Smooth muscle cell of the brain vasculature (primary cell): ENCODE measurements around the gene CLEC16A.

Source experiments
- DNase-seq: peaks from one replicate; pipeline ENCODE4 v3.0.0-alpha.2; 2012; ENCODE audit warnings: low read depth, low spot score

The CLEC16A gene

GRCh38 chr16:11118479-11118878 is 174.1 kb downstream of the CLEC16A start:
- DNase-seq, result no peak

GRCh38 chr16:11121083-11121608 is 176.8 kb downstream of the CLEC16A start:
- no peak for DNase-seq

GRCh38 chr16:11121914-11122692 is 177.7 kb downstream of the CLEC16A start:
- DNase-seq, result no peak

- no peak for DNase-seq
Observed at GRCh38 chr16:11123666-11124065, 179.3 kb downstream of the CLEC16A start.

- no peak for DNase-seq
Observed at GRCh38 chr16:11125936-11126335, 181.6 kb downstream of the CLEC16A start.

- DNase-seq, result no peak
Observed at GRCh38 chr16:11126399-11127054, 182.2 kb downstream of the CLEC16A start.

GRCh38 chr16:11127610-11128195 is 183.3 kb downstream of the CLEC16A start:
- DNase-seq, result no peak

- DNase-seq, result no peak
Observed at GRCh38 chr16:11128211-11129141, 184.1 kb downstream of the CLEC16A start.

- peak; percentile 46 for DNase-seq
Observed at GRCh38 chr16:11129378-11129781, 185.0 kb downstream of the CLEC16A start.

- no peak for DNase-seq
Observed at GRCh38 chr16:11130978-11131665, 186.8 kb downstream of the CLEC16A start.

- DNase-seq, result no peak
Observed at GRCh38 chr16:11131706-11132105, 187.3 kb downstream of the CLEC16A start.

- peak; percentile 79 for DNase-seq
Observed at GRCh38 chr16:11133344-11133943, 189.1 kb downstream of the CLEC16A start.

- no peak for DNase-seq
Observed at GRCh38 chr16:11134722-11135463, 190.5 kb downstream of the CLEC16A start.

GRCh38 chr16:11135464-11135973 is 191.2 kb downstream of the CLEC16A start:
- DNase-seq, result no peak

- DNase-seq, result no peak
Observed at GRCh38 chr16:11136600-11136999, 192.2 kb downstream of the CLEC16A start.

- DNase-seq, result no peak
Observed at GRCh38 chr16:11138022-11138768, 193.8 kb downstream of the CLEC16A start.

GRCh38 chr16:11138769-11139325 is 194.5 kb downstream of the CLEC16A start:
- no peak for DNase-seq

GRCh38 chr16:11139326-11140097 is 195.1 kb downstream of the CLEC16A start:
- DNase-seq, result peak; percentile 89
